Cardiac septum (tissue), 1 donor: ENCODE results near the gene ADAMTS2. TPM values are rescaled to one million over a fixed set of nuclear protein-coding genes. Genes with fewer than 3 reads are reported as not detected.

Source experiments
- DNase-seq: peaks from one replicate; pipeline ENCODE4 v3.0.0-alpha.2; 2020; ENCODE audit warnings: low spot score
- intact Hi-C: fragments of 100-400 bp; cut with DNase I; formaldehyde crosslinking; loops from one replicate; pipeline ENCODE4 v1.14.0; 2022
- total RNA-seq: library from RNA; stranded (reverse); fragmentation: NEBNext Ultra II Directional; extraction: Animal tissue kit (Norgen Biotek cat#: 25700); gene quantifications from one replicate; pipeline ENCODE4 v1.2.1, GENCODE V29; 2021
- donor health status: DM: no; HTN: no; CAD: no.

ADAMTS2 gene
- total RNA-seq, 1 donor from 2014 or later = 5.9 TPM

DNA sequence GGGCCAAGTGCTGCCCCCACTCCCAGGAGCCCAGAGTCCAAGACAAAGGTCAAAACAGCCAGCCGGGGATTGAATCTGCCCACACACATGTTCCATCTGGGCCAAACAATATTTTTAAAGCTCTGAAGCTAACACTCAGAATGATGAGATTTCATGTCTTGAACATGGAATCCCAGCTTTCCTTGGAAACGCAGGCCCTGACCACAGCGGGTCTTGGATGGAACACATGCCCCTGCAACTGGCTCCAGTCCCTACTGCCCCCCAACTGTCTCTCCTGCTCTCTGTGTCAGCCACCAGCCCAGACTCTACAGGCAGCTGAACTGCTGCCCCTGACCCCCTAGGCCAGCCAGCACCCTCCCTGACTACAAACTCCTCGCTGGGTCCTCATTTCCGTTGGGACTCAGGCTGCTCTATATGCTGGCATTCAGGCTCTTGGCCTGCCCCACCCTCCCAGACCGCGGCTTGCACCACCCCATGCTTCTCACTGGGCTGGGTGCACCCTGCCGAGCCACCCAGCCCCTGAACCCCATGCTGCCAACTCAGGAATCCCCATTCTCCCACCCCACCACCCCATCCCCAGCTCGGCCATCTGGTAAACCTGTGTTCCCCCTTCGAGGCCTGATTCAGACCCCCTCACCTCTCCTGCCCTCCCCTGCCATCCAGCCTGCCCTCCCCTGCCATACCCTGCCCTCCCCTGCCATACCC lies 71.7 kb downstream of the ADAMTS2 start:
- no peak for DNase-seq

DNA sequence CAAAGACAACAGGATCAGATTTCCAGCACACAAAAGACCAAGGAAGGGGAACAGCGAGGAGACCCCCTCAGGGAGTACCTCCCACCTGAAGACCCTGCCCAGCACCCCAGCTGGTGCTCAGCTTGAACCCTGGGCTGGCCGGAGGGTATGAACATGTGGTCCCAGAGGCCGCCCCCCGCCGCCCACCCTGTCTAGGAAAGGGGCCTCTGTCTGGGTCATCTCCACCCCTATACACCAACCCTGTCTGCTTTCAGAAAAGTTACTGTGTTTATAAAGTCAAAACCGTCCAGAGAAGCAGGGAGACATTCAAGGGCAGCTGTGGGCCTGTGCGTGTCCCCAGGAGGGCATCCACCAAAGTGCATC lies 72.2 kb downstream of the ADAMTS2 start:
- intact Hi-C loops = no loop called here
- no peak for DNase-seq

More for the DNA sequence above, 71.7 kb downstream of the ADAMTS2 start:
- intact Hi-C loops = no loop called here

DNA sequence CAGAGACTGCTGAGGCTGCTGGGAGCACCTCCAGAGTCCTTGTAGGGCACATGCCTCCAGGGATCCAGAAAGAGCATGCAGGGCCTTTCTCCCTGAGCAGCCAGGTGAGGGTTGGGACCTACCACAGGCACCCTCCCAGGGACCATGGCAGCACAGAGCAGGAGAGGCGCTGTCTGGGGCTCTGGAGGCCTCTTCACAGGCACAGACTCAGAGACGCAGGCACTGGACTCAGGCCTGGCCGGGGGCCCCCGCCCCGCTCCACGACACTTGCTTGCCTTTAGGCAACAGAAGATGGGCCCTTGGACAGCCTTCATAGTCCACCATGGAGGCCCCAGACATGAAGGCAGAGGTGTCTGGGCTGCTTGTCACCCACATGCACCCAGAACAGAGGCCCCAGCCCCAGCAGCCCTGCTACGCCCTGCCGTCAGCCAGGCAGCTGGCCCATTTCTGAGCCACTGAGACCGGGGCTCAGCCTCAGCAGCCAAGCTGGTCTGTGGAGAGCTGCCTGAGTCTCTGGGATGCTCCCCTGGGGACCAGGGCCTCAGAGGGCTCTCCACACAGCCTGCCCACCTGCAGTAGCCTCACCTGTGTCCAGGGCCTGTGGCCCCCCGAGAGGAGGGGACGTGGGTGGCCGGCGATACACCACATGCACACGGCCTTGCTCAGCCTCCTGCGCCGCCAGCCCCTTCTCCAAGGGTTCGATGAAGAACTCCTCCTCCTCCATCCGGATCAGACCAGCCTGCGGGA lies 72.8 kb downstream of the ADAMTS2 start:
- intact Hi-C loops = no loop called here
- DNase-seq = peak; percentile 73

DNA sequence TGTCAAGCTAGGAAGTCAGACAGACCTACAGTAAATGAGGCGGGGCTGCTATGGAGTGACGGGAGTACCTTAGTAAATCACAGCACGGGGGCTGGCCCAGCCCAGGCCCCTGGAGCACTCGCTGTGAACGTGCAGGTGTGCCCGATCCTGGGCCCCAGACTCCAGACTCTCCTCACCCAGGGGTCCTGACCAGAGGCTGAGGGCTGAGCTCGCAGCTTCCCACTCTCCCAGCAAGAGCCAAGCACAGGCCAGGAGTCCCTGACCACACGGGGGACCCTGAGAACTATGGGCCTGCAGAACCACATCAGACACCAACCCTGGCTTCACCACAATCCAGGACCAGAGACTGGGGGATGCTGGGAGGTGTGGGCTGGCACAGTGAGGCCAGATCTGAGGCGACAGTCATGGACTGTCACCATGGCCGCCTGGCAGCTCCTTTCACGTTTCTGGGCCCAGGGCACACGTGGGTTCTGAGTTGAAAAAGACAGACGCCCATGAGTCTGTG lies 73.4 kb downstream of the ADAMTS2 start:
- intact Hi-C loops = no loop called here
- peak; percentile 54 for DNase-seq

DNA sequence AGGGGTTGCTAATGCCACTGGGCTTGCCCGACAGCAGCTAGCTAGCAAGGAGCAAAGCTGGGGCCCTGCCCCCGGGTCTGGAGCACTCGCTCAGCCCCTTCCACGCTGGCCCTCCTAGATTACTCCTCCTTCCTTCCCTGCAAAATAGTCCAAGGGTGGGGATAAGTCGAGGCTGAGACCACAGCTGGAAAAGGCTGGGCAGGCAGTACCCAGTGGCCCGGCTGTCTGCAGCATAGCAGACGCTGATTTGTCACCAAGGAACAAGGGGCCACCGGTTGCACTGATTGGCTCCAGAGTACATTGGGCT lies 73.9 kb downstream of the ADAMTS2 start:
- DNase-seq = peak; percentile 41
- intact Hi-C loops = no loop called here

DNA sequence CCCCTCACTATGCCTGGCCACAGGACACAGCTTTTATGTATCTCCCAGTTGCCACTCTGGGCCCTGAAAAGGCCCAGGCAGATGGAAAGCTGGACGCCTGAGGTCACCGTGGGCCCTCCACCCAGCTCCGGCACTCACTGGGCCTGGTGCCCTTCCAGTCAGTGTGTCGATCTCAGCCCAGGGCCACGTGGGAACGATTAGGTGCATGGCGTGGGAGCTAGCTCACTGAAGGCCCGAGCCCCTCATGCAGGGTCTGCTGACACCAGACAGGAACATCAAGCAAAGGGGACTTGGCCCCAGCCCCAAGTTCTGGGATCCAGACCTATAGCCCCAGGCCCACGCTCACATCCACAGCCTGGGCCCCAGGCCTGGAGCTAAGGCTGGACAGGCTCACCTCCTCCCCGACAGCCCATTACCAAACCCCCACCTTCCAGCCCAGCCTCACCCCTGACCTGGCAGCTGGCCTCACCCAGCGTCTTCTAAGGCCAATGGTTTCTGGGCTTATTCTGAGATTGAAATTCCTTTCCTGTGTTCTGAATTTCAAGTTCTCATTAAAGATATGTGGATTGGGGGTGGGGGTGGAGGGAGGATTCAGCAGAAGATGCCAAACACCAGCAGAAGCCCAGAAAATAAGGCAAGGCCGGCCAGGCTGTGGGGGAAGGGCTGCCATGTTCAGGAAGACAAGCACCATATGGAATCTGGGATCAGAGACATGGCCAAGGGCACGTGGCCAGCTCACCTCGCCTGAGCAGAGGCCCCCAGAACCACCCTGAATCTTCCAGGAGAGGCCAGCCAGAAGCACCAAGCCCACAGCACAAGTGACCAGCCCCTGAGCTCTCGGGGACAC lies 74.5 kb downstream of the ADAMTS2 start:
- DNase-seq = peak; percentile 73
- intact Hi-C loops = no loop called here

DNA sequence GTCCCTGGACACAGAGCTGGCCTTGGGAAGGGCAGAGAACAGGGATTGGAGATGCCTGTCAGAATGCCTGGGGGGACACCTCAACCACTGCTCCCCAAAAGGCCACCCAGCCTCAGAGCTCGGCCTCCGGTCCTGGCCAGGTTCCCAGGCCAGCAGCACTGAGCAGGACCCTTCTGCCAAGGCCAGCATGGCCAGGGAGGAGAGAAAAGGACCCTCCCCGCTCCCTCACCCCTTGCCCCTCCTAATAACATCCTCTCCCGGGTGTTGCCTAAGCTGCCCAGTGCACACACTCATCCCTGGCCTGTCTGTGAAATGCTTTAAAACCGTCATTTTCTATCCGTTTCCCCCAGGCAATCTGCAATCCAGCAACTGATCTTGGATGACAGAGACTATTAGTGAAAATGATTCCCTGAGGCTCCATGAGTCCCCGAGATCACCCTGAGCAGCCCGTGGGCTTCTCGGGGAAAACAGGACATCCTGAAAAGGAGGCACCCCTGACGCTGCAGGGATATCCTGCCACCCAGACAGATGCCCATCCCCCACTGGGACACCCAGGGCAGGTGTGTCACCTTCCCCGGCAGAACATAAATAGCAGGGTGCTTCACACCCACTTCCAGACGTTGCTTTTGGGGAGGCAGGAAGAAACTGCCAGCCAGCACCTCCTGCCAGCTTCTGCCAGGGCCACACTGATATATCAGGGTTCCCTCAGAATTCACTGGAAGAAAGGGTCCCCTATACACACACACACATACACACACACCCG lies 75.3 kb downstream of the ADAMTS2 start:
- peak; percentile 53 for DNase-seq
- intact Hi-C loops = loop anchor here (5.0 kb wide), 1 partner anchor 72 kb away; no protein-coding TSS in a partner anchor

DNA sequence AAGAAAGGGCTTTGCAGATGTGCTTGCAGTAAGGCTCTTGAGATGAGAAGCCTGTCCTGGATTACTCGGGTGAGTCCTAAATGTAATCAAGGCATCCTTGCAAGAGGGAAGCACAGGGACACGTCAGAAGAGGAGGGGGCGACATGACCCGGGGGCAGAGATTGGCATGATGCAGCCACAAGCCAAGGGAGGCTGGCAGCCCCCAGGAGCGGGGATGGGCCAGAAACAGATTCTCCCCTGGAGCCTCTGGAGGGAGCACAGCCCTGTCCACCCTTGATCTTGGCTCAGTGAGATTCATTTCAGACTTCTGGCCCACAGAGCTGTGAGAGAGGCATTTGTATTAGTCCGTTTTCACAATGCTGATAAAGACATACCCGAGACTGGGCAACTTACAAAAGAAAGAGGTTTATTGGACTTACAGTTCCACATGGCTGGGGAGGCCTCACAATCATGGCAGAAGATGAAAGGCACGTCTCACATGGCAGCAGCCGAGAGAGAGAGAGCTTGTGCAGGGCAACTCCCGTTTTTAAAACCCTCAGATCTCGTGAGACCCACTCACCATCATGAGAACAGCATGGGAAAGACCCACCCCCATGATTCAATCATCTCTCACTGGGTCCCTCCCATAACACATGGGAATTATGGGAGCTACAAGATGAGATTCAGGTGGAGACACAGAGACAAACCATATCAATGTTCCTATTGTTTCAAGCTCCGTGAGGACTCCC lies 76.1 kb downstream of the ADAMTS2 start:
- DNase-seq = peak; percentile 36
- intact Hi-C loops = loop anchor here (5.0 kb wide), 1 partner anchor 73 kb away; no protein-coding TSS in a partner anchor

DNA sequence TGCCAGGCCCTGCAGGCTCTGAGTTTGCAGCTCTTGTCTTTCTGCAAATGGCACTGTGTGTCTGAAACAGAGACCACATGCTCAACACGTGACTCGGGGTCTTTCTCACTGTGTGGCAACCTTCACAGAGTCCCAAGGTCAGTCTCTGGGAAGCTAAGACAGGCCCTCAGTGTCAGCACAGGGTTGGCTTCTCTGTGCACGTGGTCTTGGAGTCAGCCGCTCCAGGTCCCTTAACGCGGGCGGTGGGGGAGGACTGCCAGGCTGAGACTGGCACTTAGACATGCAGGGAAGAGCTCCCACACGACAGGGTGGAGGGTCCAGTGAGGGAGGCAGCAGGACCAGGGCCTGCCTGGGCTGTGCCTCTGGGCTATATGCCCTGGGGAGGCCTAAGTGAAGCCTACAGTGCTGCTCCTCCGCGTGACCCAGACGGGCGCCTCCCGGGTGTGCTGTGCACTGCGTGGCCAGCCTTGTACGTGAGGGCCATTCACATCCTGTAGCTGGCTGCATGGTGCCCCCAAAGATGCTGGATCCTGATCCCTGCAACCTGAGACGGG lies 76.8 kb downstream of the ADAMTS2 start:
- peak; percentile 44 for DNase-seq
- intact Hi-C loops = loop anchor here (5.0 kb wide), 1 partner anchor 74 kb away; no protein-coding TSS in a partner anchor

DNA sequence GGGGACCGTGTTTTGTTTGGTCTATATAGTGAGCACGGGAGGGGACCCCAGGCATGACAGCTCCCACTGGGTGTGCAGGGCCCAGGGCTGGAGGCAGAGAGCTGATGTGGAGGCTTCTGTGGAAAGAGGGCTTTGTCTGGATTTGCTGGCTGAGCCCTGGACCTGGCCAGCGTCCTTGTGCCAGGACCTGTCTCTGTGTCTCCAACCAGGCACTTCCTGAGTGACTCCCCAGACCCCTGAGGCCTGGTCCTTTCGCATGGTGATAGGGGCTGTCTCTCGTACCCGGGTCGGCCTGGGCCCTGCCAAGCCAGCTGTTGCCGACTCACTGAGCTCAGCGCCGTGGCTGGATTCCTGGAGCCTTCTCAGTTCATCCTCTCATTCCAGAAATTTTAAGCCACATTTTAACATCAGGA lies 77.6 kb downstream of the ADAMTS2 start:
- intact Hi-C loops = loop anchor here (2.0 to 5.0 kb wide), 2 partner anchors 21 to 75 kb away; no protein-coding TSS in a partner anchor
- peak; percentile 60 for DNase-seq

DNA sequence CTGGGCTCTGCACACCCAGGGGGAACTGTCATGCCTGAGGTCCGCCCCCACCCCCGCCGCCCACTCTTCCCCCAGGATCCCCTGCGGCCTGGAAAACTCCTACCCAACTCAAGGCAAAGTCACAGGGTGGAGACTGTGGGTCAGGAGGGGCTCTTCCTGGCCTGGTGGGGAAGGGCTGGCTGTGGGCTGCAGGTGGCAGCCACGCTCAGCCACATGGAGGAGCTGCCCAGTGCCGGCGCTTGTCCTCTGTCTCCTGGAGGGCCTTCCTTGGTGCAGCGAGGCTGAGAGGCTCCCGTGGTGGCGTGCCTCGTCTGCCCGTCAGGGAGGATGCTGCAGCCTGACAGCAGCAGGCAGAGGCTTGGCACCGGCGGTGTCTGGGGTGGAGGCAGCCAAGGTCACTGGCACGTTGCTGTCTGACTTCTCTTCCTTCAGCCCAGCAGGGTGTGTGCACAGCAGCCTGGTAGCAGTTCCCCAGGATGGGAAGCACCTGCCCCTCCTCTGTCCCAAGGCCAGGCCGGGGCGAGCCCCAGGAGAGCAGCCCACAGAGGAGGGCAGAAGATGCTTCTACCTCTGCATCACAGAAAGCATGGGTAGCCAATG lies 78.1 kb downstream of the ADAMTS2 start:
- peak; percentile 75 for DNase-seq
- intact Hi-C loops = loop anchor here (2.0 to 5.0 kb wide), 2 partner anchors 22 to 75 kb away; no protein-coding TSS in a partner anchor

DNA sequence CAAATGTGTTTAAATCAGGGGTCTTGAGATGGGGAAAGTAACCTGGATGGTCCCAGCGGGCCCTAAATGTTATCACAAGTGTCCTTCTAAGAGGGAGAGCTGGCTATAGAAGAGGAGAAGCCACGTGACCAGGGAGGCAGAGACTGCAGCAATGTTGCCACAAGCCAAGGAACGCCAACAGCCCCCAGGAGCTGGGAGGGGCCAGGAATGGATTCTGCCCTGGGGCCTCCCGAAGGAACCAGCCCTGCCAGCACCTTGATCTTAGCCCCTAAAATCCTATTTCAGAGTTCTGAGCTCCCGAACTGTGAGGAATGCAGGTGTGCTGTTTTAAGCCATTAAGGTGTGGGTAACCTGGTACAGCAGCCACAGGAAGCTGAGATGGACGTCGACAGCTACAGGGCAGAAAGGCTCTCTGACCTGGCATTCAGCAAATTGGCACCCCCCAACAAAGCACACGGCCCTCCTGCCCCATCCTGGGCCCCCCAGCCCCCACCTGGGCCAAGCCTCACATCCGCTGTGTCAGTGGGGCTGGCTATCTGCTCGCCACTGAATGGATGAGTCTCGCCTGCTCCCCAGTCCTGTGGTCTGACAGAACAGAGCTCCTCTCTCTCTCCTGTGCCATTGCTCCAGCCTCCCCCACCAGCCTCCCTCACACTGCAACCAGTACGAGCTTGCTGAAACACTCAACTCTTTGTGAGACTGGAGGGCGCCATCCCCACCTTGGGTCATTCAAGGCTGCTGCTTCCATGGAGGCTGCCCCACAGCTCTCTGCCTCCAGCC lies 78.8 kb downstream of the ADAMTS2 start:
- peak; percentile 63 for DNase-seq
- intact Hi-C loops = loop anchor here (2.0 to 5.0 kb wide), 2 partner anchors 22 to 76 kb away; no protein-coding TSS in a partner anchor

DNA sequence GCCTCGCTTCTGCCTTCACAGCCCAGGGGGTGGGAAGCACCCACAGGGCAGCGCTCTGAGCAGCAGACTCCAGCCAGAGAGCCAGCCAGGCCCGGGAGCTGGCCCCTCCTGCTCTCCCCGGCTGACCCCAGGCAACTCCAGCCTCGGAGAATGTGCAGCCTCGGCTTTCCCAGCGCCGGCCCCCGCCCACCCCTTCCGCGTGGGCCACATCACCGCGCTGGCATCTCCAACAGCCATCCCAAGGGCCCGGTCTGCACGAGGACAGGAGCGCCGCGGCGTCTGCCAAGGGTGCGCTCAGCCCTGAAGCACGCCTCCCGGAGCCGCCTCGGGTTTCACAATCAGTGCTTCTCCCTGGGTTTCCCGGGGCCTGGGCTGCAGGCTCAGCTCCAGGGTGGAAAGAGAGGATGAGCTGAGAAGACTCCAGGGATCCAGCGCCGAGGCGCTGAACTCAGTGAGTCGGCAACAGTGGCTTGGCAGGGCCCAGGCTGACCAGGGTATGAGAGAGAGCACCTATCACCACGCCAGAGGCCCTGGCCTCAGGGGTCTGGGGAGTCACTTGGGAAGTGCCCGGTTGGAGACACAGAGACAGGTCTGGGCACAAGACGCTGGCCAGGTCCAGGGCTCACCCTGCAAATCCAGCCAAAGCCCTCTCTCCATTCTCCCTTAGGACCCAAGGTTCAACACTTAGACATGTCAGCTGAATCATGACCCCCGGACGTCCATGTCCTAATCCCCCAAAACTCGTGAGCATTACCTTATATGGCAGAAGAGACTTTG lies 79.6 kb downstream of the ADAMTS2 start:
- intact Hi-C loops = loop anchor here (1.0 to 5.0 kb wide), 3 partner anchors 23 to 77 kb away; no protein-coding TSS in a partner anchor

DNA sequence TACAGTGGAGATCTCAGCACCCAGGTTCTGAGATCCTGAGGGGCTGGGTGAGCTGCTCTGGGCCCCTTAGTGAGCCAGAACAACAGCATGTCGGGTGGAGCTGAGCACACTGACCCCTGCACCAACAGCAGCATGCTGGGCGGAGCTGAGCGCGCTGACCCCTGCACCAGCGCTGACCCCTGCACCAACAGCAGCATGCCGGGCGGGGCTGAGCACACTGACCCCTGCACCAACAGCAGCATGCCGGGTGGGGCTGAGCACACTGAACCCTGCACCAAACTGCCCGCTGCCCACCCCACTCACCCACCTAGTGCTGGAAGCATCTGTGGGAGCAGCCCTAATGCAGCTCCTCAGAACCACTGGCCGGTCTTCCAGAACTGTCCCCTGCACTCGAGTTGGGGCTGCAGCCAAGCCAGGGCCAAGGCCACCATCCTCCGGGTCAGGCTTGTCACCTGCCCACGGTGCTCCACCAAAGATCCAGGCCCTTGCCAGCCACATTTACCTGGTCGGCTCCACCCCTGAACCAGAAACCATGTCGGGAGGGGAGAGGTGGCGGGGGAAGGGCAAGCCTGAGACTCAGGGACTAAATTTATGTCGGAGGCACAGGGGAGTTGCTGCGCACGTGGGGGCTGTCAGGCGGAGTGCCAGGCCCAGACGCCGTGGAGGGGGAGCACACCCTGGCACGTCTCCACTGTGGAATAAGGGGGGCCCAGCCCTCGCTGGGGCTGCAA lies 80.3 kb downstream of the ADAMTS2 start:
- DNase-seq = peak; percentile 70
- intact Hi-C loops = loop anchor here (1.0 to 5.0 kb wide), 2 partner anchors 49 to 77 kb away; no protein-coding TSS in a partner anchor

More for the DNA sequence above, 79.6 kb downstream of the ADAMTS2 start:
- peak; percentile 92 for DNase-seq

DNA sequence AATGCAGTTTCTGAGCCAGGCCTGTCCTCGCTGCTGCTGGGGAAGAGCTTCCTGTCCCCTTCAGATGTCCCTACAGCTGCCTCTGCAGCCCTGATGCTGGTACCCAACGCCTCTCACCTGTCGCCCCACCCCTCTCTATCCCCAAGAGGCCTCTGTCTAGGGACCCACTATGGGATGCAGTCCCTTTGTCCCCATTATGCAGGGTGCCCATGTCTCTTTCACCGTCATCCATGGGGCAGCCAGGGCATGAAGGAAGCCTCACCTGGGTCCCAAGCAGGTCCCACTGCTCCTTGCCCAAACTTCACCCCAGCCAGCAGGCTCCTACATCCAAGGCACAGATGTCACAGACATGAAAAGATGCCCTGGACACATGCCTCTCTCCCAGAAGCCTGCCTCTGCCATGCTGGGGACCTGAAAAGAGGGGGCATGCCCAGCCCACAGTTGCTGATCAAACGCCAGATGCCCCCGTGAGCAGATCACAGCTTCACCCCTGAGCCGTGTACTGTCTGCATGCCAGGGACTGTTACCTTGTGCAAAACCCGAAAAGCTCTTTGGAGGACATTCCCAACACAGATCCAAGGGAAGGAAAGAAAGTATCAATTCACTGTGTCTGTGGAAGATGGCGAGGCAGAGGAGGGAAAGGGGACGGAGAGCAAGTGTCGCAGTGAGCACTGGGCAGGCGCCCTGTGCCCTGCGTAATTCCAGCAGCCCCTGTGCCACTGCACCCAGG lies 81.0 kb downstream of the ADAMTS2 start:
- intact Hi-C loops = no loop called here
- peak; percentile 38 for DNase-seq
